K562 (cell line): ENCODE measurements around the gene EGR2. TPM values are rescaled to one million over a fixed set of nuclear protein-coding genes. Genes with fewer than 3 reads are reported as not detected.

Experiments used
- DACH1 ChIP-seq: fragments of 450-650 bp; IDR thresholded peaks from 2 replicates; pipeline ENCODE4 v1.6.1; 2018; ENCODE audit not compliant: partially characterized antibody
- HMGN3 ChIP-seq: IDR thresholded peaks from 2 replicates; pipeline ENCODE4 v1.6.1; 2011; ENCODE audit warnings: borderline replicate concordance, low read depth, mild to moderate bottlenecking, mixed read lengths, low read length; ENCODE audit not compliant: insufficient read length; ENCODE audit errors: extremely low read depth
- PHTF2 ChIP-seq: fragments of 250-450 bp; sonication (Bioruptor Pico); IDR thresholded peaks from 2 replicates; pipeline ENCODE4 v1.5.0; 2021; ENCODE audit warnings: mild to moderate bottlenecking
- SAFB ChIP-seq: fragments of 200-400 bp; formaldehyde crosslinking; IDR thresholded peaks from 2 replicates; pipeline ENCODE4 v1.6.1; 2017; ENCODE audit warnings: low read depth, low read length, borderline replicate concordance
- TARDBP ChIP-seq: fragments of 450-650 bp; IDR thresholded peaks from 2 replicates; pipeline ENCODE4 v1.6.1; 2016
- TGIF2 ChIP-seq: sonication (generic); formaldehyde crosslinking; IDR thresholded peaks from 2 replicates; pipeline ENCODE4 v1.8.1; 2022; ENCODE audit warnings: mild to moderate bottlenecking, missing genetic modification reagents, moderate library complexity
- ZKSCAN3 ChIP-seq: fragments of 250-450 bp; sonication (Bioruptor Pico); IDR thresholded peaks from 2 replicates; pipeline ENCODE4 v1.4.0; 2020
- ZNF311 ChIP-seq: fragments of 250-450 bp; sonication (Bioruptor Pico); IDR thresholded peaks from 2 replicates; pipeline ENCODE4 v1.4.0; 2020; ENCODE audit warnings: mild to moderate bottlenecking, moderate library complexity
- ZNF444 ChIP-seq: fragments of 250-450 bp; sonication (Bioruptor Pico); IDR thresholded peaks from 2 replicates; pipeline ENCODE4 v1.4.0; 2020; ENCODE audit warnings: mild to moderate bottlenecking, moderate library complexity
- polyA plus RNA-seq, 8 experiments: library from polyadenylated mRNA; depleted of rRNA in 4 of 8; stranded (reverse) in 5 of 8; unstranded in 3 of 8; fragments of >200 nt; fragmentation: Nextera tagmentation in 2 of 8; fragmentation: Illumina TruSeq in 1 of 8; extraction: Ambion mirVana in 2 of 8; extraction: Trizol in 1 of 8; gene quantifications; 2 replicates each; pipeline versions ENCODE4 v1.2.1 to v1.2.3, GENCODE V29; 2011 to 2014; ENCODE audit warnings: inconsistent platforms in 1 of 8, missing spikeins in 1 of 8
- total RNA-seq, 7 experiments: library from RNA; depleted of rRNA in 6 of 7; stranded (reverse); fragments of >200 nt in 6 of 7; fragmentation: Illumina TruSeq in 2 of 7; extraction: Trizol in 2 of 7; gene quantifications; 2 replicates each; pipeline versions ENCODE4 v1.2.1 to v1.2.3, GENCODE V29; 2011 to 2021; ENCODE audit warnings: low replicate concordance in 1 of 7
- TF ChIP-seq, protein P1 (sequence below): fragments of 250-450 bp; sonication (Bioruptor Pico); IDR thresholded peaks from 2 replicates; pipeline ENCODE4 v1.4.0; 2020
- TF ChIP-seq, protein P2 (sequence below): fragments of 450-650 bp; IDR thresholded peaks from 2 replicates; pipeline ENCODE4 v1.6.1; 2018; ENCODE audit not compliant: partially characterized antibody
- TF ChIP-seq, protein P3 (sequence below): fragments of 250-450 bp; sonication (Bioruptor Pico); IDR thresholded peaks from 2 replicates; pipeline ENCODE4 v1.4.0; 2020; ENCODE audit warnings: mild to moderate bottlenecking, moderate library complexity

The EGR2 gene
- total and polyA plus RNA-seq, 9 of the 15 experiments (the other 6 are each of a cell fraction or from before 2014, with no cell fraction given), result 0.08 to 0.18 (median 0.12) TPM; not detected in 4

DNA sequence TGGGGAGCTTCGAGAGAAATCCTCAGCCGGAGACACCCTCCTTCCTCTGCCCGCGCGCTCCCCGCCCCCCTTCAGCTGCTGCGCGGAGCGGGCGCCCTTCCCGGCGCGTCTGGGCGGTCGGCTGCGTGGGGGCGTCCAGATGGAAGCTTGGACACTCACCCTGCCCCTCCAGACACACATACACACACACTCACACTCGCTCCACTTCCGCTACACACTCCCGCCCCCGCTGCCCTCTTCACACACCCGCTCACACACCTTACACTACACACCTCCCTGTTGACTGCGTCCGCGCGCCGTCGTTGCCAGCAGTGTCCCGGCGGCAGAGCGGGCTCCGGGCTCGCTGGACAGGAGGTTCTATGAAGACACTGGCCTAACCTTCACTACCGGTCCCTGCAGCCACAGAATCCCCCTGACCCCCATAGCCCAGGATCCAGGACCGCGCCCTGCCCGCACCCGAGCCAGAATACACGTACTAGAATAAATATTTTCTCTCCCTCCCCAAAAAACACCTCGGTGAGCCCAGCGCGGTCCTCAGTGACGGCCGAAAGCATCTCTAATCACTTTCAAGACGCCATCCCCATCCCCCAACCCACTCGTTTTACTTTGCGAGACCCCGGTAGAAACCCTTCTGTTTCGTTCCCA, 1.1 kb upstream of the EGR2 start (continued):
- TF ChIP-seq, protein P1, sequence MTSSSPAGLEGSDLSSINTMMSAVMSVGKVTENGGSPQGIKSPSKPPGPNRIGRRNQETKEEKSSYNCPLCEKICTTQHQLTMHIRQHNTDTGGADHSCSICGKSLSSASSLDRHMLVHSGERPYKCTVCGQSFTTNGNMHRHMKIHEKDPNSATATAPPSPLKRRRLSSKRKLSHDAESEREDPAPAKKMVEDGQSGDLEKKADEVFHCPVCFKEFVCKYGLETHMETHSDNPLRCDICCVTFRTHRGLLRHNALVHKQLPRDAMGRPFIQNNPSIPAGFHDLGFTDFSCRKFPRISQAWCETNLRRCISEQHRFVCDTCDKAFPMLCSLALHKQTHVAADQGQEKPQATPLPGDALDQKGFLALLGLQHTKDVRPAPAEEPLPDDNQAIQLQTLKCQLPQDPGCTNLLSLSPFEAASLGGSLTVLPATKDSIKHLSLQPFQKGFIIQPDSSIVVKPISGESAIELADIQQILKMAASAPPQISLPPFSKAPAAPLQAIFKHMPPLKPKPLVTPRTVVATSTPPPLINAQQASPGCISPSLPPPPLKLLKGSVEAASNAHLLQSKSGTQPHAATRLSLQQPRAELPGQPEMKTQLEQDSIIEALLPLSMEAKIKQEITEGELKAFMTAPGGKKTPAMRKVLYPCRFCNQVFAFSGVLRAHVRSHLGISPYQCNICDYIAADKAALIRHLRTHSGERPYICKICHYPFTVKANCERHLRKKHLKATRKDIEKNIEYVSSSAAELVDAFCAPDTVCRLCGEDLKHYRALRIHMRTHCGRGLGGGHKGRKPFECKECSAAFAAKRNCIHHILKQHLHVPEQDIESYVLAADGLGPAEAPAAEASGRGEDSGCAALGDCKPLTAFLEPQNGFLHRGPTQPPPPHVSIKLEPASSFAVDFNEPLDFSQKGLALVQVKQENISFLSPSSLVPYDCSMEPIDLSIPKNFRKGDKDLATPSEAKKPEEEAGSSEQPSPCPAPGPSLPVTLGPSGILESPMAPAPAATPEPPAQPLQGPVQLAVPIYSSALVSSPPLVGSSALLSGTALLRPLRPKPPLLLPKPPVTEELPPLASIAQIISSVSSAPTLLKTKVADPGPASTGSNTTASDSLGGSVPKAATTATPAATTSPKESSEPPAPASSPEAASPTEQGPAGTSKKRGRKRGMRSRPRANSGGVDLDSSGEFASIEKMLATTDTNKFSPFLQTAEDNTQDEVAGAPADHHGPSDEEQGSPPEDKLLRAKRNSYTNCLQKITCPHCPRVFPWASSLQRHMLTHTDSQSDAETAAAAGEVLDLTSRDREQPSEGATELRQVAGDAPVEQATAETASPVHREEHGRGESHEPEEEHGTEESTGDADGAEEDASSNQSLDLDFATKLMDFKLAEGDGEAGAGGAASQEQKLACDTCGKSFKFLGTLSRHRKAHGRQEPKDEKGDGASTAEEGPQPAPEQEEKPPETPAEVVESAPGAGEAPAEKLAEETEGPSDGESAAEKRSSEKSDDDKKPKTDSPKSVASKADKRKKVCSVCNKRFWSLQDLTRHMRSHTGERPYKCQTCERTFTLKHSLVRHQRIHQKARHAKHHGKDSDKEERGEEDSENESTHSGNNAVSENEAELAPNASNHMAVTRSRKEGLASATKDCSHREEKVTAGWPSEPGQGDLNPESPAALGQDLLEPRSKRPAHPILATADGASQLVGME (CRISPR knock-in tag), result no peak
- TF ChIP-seq ZKSCAN3 (CRISPR knock-in tag) (no peak), DACH1 (no peak), PHTF2 (CRISPR knock-in tag) (no peak), HMGN3 (peak; percentile 48), ZNF311 (CRISPR knock-in tag) (no peak), TARDBP (no peak), ZNF444 (no peak), TGIF2 (CRISPR knock-in tag) (no peak), SAFB (no peak)
- TF ChIP-seq, protein P2, sequence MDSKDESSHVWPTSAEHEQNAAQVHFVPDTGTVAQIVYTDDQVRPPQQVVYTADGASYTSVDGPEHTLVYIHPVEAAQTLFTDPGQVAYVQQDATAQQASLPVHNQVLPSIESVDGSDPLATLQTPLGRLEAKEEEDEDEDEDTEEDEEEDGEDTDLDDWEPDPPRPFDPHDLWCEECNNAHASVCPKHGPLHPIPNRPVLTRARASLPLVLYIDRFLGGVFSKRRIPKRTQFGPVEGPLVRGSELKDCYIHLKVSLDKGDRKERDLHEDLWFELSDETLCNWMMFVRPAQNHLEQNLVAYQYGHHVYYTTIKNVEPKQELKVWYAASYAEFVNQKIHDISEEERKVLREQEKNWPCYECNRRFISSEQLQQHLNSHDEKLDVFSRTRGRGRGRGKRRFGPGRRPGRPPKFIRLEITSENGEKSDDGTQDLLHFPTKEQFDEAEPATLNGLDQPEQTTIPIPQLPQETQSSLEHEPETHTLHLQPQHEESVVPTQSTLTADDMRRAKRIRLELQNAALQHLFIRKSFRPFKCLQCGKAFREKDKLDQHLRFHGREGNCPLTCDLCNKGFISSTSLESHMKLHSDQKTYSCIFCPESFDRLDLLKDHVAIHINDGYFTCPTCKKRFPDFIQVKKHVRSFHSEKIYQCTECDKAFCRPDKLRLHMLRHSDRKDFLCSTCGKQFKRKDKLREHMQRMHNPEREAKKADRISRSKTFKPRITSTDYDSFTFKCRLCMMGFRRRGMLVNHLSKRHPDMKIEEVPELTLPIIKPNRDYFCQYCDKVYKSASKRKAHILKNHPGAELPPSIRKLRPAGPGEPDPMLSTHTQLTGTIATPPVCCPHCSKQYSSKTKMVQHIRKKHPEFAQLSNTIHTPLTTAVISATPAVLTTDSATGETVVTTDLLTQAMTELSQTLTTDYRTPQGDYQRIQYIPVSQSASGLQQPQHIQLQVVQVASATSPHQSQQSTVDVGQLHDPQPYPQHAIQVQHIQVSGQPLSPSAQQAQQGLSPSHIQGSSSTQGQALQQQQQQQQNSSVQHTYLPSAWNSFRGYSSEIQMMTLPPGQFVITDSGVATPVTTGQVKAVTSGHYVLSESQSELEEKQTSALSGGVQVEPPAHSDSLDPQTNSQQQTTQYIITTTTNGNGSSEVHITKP, result peak; percentile 28
- TF ChIP-seq, protein P3, sequence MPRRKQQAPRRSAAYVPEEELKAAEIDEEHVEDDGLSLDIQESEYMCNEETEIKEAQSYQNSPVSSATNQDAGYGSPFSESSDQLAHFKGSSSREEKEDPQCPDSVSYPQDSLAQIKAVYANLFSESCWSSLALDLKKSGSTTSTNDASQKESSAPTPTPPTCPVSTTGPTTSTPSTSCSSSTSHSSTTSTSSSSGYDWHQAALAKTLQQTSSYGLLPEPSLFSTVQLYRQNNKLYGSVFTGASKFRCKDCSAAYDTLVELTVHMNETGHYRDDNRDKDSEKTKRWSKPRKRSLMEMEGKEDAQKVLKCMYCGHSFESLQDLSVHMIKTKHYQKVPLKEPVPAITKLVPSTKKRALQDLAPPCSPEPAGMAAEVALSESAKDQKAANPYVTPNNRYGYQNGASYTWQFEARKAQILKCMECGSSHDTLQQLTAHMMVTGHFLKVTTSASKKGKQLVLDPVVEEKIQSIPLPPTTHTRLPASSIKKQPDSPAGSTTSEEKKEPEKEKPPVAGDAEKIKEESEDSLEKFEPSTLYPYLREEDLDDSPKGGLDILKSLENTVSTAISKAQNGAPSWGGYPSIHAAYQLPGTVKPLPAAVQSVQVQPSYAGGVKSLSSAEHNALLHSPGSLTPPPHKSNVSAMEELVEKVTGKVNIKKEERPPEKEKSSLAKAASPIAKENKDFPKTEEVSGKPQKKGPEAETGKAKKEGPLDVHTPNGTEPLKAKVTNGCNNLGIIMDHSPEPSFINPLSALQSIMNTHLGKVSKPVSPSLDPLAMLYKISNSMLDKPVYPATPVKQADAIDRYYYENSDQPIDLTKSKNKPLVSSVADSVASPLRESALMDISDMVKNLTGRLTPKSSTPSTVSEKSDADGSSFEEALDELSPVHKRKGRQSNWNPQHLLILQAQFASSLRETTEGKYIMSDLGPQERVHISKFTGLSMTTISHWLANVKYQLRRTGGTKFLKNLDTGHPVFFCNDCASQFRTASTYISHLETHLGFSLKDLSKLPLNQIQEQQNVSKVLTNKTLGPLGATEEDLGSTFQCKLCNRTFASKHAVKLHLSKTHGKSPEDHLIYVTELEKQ (CRISPR knock-in tag), result no peak
